HG02943 (cell line): Measurements from ENCODE around the gene DUSP15.
"Not testable (repeated sequence)": the region's sequence is repeated elsewhere in the genome, so short reads cannot be mapped to it uniquely, and the experiment has no call there.

Experiments used
- ATAC-seq: cut with Tn5 transposase; IDR thresholded peaks from one replicate; pipeline ENCODE4 v1.9.1; 2021; ENCODE audit warnings: mild to moderate bottlenecking, low read depth, moderate library complexity; ENCODE audit not compliant: unreplicated experiment

DUSP15 gene

DNA sequence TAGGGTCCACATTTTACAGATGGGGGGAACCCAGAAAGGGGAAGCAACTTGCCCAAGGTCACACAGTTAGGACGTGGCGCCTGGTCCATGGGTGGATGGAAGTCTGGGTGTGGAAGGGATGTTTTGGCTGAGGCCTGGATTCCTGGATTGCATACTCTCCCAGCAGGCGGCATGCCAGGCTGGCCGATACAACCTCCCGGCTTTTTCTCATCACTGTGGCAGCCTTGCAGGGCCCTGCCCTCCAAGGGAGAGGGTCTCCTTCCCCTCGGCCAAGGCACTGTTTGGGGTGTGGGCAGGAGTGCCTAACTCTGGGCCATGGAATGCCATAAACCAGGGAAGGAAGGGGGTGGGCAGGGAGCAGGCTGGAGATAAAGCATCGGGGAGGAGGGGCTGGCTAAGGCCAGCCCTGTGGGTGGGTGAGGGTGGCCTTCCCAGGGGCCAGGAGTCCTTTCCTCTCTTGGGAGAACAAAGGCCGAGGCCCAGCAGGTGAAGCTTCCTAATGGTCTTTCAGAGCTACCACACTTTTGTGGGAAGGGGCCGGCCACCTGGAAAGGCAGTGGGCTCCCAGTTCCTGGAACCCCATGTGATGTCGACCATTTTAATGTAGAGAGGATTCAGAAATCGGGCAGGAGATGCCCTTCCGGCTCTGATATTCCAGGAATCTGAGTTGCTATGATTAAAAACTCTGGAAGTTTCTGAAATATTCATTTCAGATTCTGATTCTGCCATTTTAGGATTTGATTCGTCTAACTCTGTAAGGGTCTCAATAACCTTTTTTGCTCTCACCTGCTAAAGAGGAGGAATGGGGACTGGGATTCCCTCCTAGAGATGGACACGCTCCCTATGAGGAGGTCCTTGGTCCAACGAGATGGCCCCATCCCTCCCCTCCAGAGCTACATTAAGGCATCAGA is 29.2 kb downstream of the DUSP15 start:
- ATAC-seq: no peak

- ATAC-seq: no peak
Measured at GRCh38 chr20:31839782-31840487, 30.4 kb downstream of the DUSP15 start.

DNA sequence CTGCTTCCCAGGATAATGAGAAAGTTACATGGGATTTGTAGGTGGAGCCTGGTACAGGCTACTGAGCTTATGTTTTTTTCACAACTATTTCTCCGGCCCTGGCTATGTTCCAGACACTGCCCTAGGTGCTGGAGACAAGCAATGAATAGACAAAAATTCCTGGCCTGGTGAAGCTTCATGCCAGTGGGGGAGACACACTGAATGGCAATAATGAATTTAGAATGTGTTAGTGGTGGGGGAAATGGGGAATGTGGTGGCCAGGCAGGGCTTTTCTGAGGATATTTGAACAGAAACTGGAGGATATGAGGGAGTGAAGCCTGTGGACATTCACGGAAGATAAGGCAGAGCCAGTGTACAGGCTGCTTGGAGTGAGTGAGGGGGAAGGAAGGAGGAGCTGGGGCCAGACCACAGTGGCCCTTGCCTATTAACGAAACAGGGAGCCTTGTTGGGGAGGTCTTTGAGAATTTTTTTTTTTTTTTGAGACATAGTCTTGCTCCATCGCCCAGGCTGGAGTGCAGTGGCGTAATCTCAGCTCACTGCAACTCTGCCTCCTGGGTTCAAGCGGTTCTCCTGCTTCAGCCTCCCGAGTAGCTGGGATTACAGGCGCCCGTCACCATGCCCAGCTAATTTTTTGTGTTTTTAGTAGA is 31.6 kb downstream of the DUSP15 start:
- no peak for ATAC-seq

GRCh38 chr20:31837896-31838397 is 32.4 kb downstream of the DUSP15 start:
- no peak for ATAC-seq

DNA sequence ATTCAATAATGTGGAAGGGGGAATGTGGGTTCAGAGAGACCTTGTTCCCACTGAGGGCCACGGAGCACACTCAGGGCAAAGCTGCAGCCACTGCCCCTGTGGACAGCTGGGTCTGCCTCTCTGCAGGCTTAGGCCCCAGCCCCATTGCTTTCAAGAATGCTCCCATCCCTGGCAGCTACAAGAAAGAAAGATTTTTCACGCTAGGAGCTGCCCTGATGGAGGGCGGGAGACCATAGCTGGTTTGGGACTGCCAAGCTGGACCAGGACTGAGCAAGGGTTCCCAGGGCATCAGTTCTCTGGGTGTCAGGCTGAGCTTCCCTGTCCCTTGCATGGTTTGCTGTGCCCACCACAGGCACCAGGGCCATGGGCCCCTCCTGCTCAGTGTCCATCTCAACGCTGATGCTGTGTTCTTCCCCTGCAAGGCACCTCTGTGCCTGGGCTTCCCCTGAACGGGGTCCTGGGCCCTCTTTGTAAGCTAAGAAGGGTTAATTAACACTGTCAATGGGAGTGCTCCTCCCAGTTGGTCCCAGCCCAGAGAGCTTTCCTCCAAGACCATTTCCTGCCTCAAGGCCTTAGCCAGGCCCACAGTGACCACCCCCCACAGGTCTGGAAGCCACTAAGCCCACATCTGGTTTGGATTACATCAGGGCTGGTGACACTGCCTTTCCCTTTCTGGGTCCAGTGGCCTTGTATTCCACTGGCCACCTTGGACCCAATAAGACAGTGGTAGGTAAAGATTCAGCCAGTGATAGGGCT is 33.3 kb downstream of the DUSP15 start:
- ATAC-seq: no peak

DNA sequence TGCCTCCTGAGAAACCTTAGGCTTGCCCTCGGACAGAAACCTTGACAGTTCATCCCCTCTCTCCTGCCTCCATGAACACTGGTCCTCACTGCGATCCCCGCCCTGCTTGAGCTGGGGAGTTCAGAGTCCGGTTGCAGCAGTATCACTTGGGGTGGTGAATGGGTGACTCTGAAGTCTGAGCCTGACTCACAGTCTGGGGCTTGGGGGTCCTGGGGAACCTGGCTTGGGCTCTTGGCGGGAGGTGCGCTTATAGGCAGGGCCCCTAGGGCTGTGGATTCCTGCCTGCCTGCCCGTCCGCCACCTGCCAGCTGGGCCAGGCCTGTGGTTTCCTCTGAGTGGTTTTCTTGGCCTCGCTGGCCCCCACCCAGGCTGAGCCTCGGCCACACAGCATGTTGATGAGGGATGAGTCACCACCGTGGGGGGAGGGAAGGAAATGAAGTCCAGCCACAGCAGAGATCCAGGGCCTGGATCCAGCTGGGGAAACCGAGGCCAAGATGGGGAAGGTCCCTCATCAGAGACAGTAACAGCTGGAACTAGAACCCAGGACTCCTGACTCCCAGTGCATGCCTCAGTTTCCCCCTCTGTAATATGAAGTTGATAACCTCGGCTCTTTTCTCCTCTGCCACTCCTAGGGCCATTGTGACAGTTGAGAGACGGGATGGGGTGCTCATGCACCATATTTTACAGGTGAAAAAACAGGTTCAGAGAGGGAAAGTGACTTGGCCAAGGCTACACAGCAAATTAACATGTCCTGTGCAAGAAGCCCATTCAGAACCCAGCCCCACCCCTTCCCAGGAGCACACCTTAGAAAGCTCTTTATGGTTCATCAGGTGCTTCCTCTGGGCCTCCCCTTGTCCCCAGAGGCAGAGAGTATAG is 34.1 kb downstream of the DUSP15 start:
- no peak for ATAC-seq

- no peak for ATAC-seq
Measured at GRCh38 chr20:31835554-31835953, 34.8 kb downstream of the DUSP15 start.

- ATAC-seq: no peak
Measured at GRCh38 chr20:31833931-31834521, 36.3 kb downstream of the DUSP15 start.

- ATAC-seq: no peak
Measured at GRCh38 chr20:31833130-31833930, 37.0 kb downstream of the DUSP15 start.

GRCh38 chr20:31831771-31832306 is 38.5 kb downstream of the DUSP15 start:
- ATAC-seq: no peak

- ATAC-seq: no peak
Measured at GRCh38 chr20:31831211-31831610, 39.1 kb downstream of the DUSP15 start.

DNA sequence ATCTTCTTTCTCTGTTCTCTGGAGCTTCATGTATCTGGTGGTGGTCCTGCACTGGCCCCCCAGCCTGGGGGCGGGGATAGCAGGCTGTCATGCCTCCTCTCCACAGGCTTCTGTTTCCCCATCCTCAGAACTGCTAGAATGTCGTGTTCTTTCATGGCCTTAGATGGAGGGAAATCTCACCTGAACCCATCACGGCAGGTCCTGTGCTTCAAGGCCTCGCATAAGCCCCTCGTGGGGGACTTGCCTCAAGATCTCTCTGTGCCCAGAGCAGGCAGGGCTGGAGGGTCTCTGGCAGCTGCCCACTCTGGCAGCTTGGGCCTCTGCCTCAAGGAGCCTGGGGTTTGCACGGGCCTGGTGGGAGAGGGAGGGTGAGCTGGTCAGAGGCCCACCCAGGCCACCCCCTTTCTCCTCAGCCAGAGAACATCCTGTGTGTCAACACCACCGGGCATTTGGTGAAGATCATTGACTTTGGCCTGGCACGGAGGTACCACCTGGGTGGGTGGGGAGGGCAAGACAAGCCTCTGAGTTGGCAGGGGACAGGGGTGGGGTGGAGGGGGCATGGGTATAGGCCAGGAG is 39.8 kb downstream of the DUSP15 start:
- ATAC-seq: no peak

GRCh38 chr20:31829731-31830130 is 40.6 kb downstream of the DUSP15 start:
- ATAC-seq: no peak

DNA sequence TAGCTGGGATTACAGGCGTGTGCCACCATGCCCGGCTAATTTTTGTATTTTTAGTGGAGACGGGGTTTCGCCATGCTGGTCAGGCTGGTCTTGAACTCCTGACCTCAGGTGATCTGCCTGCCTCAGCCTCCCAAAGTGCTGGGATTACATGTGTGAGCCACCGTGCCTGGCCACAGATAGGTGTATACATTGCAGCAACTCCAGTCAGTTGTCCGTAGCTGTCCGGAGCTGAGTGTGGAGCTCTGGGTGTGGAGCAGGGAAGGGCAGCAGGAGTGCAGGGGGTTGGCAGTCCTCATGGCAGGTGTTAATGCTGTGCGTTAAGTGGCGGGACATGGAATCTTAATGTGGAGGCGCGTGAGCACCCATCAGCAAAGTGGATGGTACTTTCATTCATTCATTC is 42.3 kb downstream of the DUSP15 start:
- ATAC-seq: not testable (repeated sequence)

GRCh38 chr20:31827059-31827458 is 43.3 kb downstream of the DUSP15 start:
- no peak for ATAC-seq

DNA sequence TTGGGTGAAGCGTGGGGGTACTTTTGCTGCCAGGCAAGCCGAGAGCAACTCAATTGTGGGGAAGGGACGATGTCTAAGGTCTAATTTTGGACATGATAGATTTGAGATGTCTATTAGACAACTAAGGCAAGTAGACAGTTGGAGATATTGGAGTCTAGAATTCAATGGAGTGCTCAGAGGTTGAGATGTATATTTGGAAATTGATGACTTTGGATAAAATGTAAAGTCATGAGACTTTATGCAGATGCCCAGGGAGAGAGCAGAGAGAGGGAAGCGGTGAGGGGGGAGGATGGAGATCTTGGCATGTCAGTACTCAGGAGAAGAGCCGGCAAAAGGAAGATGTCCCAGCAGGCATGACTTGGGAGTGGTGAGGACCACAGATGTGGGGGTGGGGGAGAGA is 44.3 kb downstream of the DUSP15 start:
- ATAC-seq: no peak

GRCh38 chr20:31824554-31825313 is 45.6 kb downstream of the DUSP15 start:
- no peak for ATAC-seq
